Measurements from ENCODE around the gene DQX1.

GRCh38 chr2:74503506-74504475 is 22.2 kb downstream of the DQX1 start:
- TF ChIP-seq, protein P1, sequence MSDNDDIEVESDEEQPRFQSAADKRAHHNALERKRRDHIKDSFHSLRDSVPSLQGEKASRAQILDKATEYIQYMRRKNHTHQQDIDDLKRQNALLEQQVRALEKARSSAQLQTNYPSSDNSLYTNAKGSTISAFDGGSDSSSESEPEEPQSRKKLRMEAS (IDR thresholded peaks at IDR 0.05), result no peak
- TF ChIP-seq ATF3 (IDR thresholded peaks at IDR 0.05), result no peak
- TF ChIP-seq CTCF (IDR thresholded peaks at IDR 0.05; ENCODE audit: low read depth, low read length, missing input control), result no peak
- TF ChIP-seq TAF1 (conservative IDR thresholded peaks at IDR 0.05), result no peak
- no peak for TF ChIP-seq SP1 (IDR thresholded peaks at IDR 0.05)
- peak; percentile 54 for TF ChIP-seq YY1 (IDR thresholded peaks at IDR 0.05)
- no peak for TF ChIP-seq RAD21 (IDR thresholded peaks at IDR 0.05)
- TF ChIP-seq EGR1 (IDR thresholded peaks at IDR 0.05; ENCODE audit: low read depth in 2 of 2), result no peak
- no peak for TF ChIP-seq NR2F2 (IDR thresholded peaks at IDR 0.05)
- no peak for TF ChIP-seq GABPA (IDR thresholded peaks at IDR 0.05 in 1 of 2, conservative IDR thresholded peaks at IDR 0.05 in 1 of 2)
- no peak for TF ChIP-seq FOXA1 (IDR thresholded peaks at IDR 0.05)
- no peak for TF ChIP-seq ZBTB33 (IDR thresholded peaks at IDR 0.05)
- TF ChIP-seq, protein P2, sequence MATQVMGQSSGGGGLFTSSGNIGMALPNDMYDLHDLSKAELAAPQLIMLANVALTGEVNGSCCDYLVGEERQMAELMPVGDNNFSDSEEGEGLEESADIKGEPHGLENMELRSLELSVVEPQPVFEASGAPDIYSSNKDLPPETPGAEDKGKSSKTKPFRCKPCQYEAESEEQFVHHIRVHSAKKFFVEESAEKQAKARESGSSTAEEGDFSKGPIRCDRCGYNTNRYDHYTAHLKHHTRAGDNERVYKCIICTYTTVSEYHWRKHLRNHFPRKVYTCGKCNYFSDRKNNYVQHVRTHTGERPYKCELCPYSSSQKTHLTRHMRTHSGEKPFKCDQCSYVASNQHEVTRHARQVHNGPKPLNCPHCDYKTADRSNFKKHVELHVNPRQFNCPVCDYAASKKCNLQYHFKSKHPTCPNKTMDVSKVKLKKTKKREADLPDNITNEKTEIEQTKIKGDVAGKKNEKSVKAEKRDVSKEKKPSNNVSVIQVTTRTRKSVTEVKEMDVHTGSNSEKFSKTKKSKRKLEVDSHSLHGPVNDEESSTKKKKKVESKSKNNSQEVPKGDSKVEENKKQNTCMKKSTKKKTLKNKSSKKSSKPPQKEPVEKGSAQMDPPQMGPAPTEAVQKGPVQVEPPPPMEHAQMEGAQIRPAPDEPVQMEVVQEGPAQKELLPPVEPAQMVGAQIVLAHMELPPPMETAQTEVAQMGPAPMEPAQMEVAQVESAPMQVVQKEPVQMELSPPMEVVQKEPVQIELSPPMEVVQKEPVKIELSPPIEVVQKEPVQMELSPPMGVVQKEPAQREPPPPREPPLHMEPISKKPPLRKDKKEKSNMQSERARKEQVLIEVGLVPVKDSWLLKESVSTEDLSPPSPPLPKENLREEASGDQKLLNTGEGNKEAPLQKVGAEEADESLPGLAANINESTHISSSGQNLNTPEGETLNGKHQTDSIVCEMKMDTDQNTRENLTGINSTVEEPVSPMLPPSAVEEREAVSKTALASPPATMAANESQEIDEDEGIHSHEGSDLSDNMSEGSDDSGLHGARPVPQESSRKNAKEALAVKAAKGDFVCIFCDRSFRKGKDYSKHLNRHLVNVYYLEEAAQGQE (IDR thresholded peaks at IDR 0.05), result no peak
- no peak for TF ChIP-seq RXRA (IDR thresholded peaks at IDR 0.05)

All from liver (tissue), 3 donors.